ENCODE measurements around the gene ZNF648. TPM values are rescaled to one million over a fixed set of nuclear protein-coding genes. Genes with fewer than 3 reads are reported as not detected.
"Not testable (repeated sequence)": the region's sequence is repeated elsewhere in the genome, so short reads cannot be mapped to it uniquely, and the experiment has no call there.

The ZNF648 gene
- total RNA-seq, 1 donor from 2014 or later, result 0.51 TPM

DNA sequence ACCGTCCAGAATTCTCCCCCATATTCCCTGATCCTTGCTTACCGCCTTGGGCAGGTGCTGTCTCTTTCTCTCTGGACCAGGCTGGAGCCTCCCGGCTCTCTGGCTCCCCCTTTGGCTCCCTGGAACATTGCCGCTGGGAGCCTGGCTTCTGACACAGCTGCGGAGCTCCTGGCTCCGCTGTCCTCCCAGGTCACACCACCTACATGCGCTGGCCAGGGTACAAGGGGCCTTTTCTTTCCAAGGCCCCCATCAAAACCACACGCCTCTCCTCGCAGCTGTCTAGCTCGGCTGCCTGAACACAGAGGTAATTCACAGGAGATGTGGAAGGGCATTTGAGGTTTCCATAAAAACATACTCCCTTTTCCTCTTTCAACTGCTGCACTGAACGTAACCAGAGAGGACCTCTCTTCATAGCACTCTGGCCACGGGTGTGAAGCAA is 7.5 kb upstream of the ZNF648 start:
- DNase-seq, result peak; percentile 67

DNA sequence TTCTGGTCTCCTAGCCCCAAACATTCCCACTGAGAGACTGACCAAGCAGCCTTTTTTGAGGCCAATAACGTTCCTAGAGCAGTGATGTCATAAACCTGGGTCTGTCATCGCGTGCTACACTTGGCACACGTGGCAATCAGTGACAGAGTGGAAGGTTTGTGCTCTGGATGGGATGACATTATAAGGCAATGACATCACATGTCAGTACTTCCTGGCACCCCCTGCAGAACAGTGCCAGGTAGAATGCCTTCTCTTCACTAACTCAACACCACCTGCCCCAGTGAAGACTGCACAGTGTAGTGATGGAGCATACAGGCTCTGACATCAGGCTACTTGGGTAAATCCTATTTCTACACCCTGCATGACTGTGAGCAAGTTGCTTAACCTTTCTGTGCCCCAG is 5.4 kb upstream of the ZNF648 start:
- DNase-seq, result no peak

DNA sequence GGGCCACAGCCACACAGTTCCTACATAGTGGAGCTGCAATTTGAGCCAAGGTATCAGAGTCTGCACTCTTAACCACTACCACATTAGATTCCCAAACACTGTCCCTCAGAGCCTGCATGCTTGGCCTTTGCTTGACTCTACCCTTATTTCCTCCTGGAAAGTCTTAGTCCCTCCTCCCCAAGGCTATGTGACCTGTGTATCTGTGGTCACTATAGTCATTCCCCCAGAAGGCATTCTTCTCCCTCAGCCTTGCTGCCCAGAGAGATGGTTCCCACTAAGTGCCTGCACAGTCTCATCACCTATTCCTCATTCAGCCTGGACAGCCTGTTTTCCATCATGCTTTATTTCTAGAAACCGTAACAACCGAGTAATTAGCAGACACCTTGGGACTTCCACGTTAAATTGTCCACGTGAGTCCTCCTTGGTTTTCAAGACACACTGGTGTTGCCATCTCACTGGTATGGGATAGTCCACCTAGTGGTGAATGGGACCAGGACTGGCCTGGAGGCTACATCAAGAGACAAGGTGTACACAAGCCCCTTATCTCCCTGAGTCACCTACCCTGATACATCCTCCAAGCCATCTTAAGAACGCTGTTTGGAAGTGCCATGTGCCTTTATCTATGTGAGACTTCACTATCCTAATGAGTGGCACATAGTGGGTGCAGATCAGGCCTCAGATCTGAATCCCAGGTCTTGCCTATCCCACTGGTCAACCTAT is 3.8 kb upstream of the ZNF648 start:
- DNase-seq, result no peak

GRCh38 chr1:182064611-182065010 is 3.1 kb upstream of the ZNF648 start:
- no peak for DNase-seq

DNA sequence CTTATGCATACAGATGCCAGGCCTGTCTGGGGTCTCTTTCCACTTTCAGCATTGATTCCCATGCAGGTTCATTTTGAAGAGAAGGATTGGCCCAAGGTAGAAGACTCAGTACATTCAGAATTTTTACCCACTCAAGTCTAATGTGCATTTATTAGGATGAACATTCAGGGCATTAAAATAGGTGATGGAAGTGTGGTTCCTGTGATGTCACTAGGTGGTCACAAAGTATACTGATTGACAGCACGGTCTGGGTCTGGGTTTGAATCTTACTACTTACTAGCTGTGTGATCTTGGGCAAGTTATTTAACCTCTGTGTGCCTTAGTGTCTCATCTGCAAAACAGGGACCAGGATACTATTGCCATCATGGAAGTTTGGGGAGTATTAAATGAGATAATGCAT is 711 bp upstream of the ZNF648 start:
- no peak for DNase-seq

DNA sequence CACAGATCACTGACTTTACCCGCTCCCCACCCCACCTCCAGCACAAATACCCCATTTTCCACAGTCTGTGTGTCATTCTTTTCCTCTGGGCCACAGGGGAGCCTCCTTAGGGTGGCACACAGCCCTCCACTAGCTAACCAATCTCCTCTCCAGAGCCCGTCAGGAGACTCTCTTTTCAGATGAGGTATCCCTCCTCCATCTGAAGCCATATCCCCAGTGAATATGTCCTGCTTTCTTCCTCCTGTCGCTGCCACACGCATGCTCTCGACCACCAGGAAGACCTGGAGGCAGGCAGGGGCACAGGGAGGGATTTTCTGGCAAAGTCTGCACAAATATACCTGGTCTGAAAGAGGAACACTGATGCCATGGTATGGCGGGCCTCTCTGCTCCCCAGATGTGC is 635 bp downstream of the ZNF648 start:
- DNase-seq, result no peak

DNA sequence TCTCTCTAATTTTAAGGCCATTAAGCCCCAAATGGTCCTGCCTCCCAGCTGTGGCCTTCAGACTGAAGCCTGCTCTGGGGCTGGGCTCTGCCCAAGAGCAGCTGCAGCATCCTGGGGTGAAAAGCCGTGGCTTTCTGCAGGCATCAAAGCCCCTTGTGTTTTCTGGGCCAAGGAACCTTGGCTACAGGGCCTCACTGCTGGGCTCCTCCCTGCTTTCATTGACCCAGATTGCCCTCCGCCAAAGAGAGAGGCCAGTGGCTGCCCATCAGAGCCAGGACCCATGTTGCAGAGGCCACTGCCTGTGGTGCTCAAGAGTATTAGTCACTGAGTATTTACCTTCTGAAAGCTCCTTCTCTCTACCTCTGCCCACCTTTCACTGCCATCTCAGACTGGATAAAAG is 1.6 kb downstream of the ZNF648 start:
- peak; percentile 49 for DNase-seq

- no peak for DNase-seq
Measured at GRCh38 chr1:182056601-182057366, 4.7 kb downstream of the ZNF648 start.

DNA sequence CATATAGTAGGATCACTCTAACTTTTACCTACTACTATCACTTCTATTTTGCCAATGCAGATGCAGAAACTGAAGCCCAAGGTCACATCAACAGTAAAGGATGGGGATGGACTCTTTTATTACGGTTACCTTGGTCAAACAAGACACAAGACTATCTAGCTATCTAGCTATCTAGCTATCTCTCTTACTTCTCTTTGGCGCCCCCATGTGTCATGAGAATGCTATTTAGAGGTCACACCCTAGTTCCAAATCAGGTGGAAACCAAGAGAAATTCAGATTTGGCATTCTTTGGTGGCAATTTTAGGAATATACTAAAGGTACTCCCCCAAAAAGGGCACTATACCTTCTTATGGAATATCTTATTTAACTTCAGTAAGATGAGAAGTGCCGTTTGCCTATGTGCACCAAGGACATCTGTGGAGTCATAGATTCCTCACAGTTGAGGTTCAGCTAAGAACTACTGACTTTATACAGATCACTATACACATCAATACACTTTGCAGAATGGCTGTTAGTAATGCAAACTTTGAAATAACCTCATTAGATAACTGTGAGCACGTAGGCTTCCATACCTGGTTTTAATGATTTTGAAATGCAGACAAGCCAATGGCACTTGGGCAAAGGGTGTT is 6.7 kb downstream of the ZNF648 start:
- peak; percentile 41 for DNase-seq

- no peak for DNase-seq
Measured at GRCh38 chr1:182052355-182052754, 9.2 kb downstream of the ZNF648 start.

DNA sequence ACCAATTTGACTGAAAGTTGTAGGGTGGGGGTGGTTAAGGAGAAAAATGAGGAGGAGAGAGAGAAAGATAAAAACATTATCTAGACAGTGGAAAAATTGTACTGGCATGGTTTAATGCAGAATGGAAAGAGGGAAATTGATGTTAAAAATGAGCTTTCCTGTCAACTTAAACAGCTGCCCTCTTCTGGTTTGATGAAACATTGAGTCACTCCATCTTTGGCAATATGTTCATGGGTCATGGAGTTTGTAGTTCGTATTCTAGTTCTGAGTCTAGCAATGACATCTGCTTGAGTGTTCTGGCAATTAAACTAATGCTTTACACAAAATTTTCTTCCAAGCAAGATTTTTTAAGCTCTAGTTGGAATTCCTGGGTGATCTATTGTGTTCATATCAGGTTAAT is 9.6 kb downstream of the ZNF648 start:
- DNase-seq, result no peak

- no peak for DNase-seq
Measured at GRCh38 chr1:182050481-182051448, 10.7 kb downstream of the ZNF648 start.

DNA sequence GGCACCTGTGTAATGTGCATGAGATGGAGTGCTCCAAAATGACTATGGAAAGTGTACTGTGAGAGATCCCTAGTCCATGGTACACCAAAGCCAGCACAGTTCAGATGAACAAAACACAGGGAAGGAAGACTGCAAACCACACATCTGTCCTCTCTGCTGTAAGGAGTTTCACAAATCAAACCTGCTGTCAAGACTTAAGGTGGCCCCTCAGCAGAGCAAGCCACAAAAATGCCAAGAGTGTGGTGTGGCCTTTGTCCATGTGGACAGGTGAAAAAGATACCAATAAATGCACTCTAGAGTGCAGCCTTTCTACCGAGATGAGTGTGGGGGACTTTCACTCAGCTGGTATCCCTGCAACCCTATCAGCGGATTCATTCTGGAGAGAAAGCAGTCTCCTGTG is 12.9 kb downstream of the ZNF648 start:
- DNase-seq, result no peak

DNA sequence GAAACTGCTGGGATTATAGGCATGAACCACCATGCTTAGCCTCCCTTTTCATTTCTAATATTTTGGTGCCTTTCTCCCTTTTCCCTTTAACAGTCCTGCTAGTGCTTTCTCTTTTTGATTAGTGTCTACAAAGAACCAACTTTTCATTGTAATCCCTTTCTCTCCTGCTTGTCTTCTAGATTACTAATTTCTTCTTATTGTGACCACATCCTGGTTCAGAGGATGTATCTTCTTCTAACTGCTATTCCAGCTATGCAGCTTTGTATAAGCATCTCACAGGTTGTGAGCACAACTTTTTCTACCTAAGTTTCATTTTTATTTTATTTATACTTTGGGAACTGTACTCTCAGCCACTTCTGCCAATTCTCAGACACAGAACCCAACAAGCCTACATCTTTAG is 14.7 kb downstream of the ZNF648 start:
- DNase-seq, result no peak

DNA sequence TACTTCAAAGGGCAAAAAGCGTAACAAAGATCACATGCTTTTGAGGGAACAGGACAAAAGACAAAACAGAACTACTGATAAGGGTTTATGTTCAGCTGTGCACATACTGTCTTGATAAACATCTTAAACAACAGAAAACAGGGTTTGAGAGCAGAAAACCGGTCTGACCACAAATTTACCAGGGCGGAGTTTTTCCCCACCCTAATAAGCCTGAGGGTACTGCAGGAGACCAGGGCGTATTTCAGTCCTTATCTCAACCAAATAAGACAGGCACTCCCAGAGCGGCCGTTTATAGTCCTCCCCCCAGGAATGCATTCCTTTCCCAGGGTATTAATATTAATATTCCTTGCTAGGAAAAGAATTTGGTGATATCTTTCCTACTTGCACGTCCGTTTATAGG is 16.0 kb downstream of the ZNF648 start:
- not testable (repeated sequence) for DNase-seq

DNA sequence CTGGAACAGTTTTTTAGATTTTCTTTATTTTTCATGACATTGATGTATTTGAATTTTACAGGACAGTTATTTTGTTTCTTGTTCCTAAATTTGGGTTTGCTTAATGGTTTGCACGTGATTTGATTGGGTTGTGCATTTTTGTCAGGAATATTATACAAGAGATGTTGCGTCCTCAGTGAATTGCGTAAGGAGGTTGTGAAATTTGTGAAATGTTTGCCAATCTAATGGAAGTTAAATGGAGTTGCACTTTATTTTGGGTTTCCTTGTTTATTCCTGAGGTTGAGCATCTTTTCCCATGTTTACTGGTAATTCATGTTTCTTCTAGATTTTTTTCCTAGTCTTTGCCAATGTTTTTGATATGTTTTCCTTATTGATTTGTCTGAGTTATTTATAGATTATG is 19.9 kb downstream of the ZNF648 start:
- no peak for DNase-seq

DNA sequence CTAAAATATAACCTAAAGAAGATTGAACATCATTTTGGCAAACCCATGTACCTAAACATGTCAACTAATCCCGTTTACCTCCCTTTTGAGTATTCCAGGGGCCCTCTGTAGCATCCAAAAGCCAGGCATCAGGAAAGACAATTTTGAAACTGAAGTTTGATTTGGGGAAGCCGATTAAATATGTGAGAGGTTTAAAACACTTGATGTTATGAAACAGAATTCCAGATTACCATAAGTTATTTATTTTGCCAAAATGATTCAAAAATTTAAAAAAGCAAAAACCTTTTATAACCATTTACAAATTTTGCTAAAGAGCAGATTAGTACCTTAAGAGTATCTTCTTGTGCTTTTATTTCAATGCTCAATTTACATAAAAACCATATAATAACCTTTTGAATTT is 23.3 kb downstream of the ZNF648 start:
- no peak for DNase-seq

DNA sequence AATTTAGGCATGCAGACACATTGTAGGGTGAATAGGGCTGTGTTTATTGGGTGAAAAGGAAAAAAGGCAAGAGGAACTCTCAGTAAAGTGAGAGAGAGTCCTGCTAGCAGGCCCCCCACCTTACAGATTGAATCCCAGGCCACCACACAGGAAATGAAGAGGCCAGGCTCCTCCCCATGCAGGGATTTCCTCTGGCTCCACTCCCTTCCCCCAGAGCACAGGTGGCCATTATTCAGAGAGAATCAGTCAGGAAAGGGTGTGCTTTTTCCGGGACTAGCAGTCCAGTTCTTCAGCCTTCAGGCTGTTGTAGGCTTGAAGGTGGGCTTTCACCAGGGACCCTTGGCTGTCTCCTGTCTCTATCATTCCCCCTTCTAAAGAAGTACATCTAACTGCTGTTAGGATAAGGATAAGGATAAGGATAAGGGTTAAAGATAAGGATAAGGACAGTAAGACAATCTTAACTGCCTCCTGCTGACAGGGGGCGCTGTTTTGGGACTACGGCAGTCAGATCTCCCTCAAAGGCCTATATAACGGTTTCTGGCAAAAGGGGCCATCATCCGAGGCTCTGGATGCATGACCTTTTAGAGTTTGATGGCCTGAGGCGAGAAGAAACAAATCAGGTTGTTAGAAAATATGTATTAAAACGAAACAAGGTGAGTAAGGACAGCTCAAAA is 26.3 kb downstream of the ZNF648 start:
- DNase-seq, result no peak

DNA sequence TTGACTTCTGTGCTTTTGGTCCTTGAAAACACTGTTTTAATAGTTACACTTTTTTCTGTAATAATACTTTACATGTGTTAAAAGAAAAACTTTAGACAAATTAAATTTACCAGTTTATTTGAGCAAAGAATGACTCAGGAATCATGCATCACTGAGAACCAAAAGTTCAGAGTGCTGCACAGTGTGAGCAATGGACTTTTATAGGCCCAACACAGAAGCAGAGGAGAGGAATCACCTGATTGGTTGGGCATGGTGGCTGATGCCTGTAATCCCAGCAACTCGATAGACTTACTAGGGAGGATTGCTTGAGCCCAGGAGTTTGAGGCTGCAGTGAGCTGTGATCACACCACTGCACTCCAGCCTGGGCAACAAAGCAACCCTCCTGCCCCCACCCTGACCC is 29.3 kb downstream of the ZNF648 start:
- DNase-seq, result no peak

DNA sequence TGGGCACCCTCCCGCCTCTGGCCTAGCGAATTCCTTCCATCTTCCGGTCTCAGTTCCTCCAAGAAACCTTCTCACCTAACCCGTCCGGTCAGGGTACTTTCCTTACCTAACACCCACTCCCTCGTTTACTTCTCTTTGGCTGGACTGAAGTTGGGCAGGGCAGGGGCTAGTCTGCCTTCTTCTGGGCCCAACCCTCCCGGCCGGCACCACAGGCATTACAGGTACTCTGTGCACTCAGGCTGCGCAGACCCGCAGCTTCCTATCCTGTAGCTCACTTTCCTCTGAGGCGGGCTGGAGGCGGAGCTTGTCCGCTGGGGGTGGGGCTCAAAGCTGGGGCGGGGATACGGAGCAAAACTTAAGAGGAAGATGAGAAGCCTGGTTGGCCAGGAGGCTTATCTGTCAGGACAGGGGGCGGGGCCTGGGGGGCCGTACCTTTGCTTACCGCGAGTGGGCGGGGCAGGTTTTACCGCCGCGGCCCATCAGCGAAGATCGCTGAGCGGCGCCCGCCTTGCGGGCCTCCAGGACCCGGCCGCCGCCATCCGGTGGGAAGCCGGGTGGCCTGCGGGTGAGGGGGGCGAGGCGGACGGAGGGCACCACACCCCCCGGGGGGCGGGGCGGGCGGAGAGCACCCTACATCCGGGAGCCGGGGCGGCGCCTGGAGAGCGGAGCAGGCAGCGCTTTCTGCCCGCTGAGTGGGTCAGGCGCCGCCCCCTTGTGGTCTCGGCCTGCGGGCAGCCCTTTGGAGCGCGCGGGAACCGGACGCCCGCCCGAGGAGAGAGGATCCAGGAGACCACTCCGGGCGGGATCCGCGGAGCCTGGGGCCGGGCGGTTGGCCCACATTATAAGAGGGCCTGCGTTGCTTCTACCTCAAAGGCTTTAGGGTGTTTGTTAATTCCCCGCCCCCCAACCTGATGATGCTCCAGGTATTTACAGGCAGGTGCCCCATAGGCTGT is 31.9 kb downstream of the ZNF648 start:
- peak; percentile 99 for DNase-seq
